HG02884 (cell line): Measurements from ENCODE around the gene C14orf132.

ENCODE experiments used
- ATAC-seq: cut with Tn5 transposase; IDR thresholded peaks from one replicate; pipeline ENCODE4 v1.9.1; 2021; ENCODE audit warnings: mild to moderate bottlenecking, moderate library complexity; ENCODE audit not compliant: unreplicated experiment

C14orf132 gene

DNA sequence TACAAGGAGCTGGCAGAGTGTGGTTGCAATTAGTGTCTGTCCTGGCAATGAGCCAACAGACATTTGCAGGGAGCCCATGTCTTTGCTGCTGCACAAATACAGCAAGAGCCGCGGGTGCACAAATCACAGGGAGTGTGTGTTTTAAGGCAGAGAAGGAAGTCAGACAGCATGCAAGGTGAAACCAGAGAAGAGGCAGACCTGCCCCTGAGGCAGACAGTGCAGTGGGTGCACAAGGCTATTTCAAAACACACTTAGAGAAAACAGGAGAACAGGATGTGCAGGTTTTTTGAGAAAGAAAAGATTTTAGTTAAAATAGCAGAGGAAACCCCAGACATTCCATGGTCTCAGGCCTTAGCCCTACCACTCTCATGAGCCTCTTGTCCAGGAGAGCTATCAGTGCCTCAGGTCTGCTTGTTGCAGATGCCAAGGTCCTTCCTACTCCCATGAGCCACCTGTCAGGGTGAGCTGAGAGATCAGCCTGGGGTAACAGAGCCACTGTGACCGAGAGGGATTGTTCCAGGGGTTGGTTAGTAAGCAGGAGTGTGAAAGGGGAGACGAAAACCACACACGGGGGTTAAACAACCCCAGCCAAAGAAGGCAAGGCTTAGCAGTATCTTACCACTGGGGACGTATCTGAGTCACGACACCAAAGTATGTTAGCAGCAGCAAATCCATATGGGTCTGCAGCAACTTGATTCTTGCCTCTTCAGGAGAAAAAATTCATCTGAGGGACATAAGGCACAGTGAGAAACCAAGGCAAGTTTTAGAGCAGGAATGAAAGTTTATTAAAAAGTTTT, 78.1 kb downstream of the C14orf132 start:
- no peak for ATAC-seq

DNA sequence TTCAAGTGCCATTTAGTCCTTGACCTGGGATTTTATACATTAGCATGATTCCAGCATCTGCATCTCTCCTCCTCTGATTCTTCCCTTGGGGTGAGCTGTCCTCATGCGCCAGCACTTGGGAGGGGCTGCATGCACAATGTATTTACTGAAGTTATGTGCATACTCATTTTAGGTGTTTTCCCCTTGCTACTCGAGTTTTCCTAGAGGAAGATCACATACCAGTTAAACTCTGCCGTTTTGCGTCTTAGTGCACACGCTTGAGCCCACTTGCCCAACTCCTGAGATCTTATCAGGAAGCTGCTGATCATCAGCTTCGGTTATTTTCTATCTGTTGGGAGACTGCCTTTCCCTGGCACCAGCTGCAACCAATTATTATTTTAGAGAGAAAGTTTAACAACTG, 78.8 kb downstream of the C14orf132 start:
- ATAC-seq, result no peak

DNA sequence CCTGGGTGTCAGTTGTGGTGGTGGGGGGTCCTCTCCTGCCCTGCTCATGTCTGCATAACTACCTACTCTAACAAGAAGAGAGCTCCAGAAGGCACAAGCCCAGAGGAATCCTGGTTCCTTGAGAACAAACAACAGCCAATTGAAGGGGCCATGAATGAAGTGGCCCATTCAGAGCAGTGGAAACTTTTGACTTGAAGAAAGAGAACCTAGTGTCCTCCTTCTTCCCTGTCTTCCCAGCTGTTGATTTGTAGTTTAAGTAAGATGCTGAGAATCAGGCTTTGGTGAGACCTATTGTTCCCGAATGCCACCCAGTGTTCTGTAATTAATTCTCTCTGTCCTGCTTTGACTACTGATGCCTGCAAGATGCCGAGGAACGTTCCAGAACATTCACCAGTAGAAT, 79.2 kb downstream of the C14orf132 start:
- no peak for ATAC-seq

DNA sequence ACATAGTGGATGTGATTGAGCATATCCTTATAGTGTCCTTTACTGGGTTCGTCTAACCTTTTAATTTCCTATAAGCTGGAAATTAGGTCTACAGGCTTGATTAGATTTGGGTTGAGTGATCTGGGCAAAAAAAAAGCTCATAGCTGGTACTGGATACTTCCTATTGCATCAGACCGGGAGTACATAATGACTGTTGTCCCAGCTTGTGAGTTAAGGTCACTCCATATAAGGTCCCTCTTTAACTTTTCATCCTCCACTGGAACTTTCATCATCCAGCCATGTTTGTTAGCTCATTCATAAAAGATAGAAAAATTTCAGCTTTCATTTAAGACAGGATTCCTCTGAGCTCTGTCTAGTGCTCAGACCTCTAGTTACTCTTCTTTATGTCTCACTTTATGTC, 80.8 kb downstream of the C14orf132 start:
- no peak for ATAC-seq

DNA sequence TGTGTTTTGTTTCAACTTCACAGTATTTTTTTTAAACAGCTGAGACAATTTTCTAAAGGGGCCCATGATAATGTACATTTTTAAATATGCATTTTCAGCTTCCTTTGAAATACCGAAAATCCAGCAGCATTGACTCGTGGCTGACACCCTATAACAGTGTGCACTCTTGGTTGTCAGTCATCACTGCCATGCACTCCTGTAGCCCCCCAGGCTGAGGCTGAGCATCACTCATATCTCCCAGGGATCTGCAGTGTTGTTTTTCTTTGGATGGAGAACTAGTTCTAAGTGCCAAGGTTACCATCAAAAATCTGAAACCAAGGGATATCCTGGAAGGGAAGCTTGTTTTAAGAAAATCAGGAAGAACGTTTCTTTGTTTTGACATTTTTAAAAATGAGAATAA, 81.2 kb downstream of the C14orf132 start:
- ATAC-seq, result no peak

DNA sequence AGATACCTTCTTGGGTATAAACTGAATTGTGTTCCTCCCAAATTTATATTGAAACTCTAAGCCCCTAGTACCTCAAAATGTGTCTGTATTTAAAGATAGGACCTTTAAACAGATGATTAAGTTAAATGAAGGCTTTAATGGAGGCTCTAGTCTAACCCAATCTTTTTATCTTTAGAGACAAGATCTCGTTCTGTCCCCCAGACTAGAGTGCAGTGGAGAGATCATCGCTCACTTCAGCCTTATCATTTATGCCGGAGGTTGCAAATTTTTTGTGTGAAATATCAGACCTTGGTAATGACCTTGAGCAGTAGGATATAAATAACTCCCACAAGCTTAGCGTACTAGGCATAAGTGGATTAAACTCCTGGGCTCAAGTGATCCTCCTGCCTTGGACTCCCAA, 81.8 kb downstream of the C14orf132 start:
- ATAC-seq, result no peak

DNA sequence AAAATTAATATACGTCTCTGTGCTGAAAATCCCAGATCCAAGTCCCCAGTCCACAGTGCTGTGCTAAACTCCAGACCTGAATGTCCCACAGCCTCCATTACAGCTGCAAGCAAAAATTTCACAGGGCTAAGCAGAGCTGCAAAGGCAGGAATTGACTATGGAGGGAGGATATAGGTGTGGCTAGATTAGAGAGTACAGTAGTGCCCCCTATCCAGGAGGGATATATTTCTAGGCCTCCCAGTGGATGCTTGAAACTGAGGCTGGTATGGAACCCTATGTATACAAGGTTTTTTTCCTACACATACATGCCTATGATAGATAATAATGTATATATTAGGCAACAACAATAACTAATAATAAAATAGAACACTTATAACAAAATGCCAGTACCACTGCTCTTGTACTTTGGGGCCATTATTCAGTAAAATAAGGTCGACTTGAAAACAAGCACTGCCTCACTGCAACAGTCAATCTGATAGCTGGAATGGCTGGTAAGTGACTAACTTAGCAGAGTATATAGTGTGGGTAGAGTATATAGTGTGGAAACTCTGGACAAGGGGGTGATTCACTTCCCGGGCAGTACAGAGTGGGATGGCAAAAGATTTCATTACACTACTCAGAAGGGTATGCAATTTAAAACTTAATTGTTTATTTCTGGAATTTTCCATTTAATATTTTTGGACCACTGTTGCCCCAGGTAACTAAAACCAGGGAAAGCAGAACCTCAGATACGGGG, 82.7 kb downstream of the C14orf132 start:
- ATAC-seq, result no peak

DNA sequence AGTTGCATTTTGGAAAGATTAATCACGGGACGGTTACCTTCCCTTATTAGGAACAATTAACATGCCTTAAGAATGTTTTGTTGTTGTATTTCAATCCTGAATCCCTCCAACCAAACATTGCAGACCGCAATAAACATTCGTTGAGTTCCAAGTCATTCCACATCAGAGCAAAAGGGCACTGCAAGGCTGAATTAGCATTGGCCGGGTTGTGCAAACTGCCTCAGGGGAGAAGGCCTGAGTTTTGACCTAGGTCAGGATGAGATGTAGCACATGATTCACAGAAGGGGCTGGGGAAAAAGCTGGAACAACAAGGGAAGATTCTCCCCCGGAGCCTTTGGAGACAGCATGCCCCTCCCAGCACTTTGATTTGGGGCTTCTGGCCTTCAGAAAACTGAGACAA, 83.3 kb downstream of the C14orf132 start:
- no peak for ATAC-seq

DNA sequence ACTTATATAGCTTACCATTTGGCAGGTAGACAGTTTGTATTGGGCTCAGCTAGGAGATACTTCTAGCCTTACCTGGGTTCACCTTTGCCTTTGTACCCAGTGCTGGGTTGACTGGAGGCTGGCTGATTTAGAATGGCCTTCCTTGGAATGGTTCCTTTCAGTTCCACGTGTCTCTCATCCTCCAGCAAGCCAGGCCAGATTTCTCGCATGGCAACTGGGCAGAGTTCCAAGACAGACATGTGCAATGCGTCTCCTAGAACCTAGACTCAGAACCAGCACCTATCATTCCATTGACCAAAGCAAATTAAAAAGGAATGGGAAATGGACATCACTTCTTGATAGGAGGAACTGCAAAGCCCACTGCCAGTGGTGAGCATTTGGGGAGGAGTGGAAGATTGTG, 86.4 kb downstream of the C14orf132 start:
- ATAC-seq, result no peak

DNA sequence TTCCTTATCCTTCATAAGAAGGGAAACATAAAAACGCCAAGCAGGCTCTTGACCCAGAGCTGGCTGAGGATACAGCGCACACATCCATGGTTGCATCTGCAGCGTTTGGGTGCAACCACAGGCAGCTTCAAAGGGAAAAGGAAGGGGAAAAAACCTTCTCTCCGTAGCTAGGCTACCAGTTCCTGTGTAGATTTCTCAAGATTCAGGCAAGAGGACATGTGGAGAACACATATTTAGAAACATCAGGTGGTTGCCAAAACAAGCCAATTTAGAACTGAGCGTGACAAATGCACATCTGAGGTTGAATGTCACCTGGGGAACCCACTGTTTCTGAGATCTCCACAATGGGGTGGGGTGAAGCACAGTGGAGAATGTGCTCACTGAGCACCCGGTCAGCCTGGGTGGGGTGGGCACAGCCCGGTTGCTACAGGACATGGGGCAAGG, 87.2 kb downstream of the C14orf132 start:
- ATAC-seq, result peak; percentile 55

DNA sequence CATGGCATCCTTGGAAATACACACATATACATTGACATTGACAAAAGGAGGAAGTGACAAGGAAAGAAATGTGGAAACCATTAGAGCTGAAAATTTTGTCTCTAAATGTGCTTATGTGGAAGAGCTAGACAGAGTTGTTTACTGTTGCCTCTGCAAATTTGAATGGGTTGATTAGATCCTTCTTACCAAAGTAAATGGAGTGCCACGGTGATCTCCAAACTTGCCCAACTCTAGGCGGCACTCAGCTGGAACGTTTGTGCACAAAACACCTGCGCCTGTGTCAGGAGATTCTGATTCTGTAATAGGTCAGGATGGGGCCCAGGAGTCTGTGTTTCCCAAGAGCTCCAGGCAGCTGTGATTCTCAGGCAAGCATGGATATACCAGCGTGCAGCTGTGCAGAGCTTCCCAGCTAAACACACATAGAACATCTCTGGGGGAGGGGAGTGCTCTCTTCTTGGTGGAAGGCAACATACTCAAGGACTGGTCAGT, 87.7 kb downstream of the C14orf132 start:
- ATAC-seq, result no peak

DNA sequence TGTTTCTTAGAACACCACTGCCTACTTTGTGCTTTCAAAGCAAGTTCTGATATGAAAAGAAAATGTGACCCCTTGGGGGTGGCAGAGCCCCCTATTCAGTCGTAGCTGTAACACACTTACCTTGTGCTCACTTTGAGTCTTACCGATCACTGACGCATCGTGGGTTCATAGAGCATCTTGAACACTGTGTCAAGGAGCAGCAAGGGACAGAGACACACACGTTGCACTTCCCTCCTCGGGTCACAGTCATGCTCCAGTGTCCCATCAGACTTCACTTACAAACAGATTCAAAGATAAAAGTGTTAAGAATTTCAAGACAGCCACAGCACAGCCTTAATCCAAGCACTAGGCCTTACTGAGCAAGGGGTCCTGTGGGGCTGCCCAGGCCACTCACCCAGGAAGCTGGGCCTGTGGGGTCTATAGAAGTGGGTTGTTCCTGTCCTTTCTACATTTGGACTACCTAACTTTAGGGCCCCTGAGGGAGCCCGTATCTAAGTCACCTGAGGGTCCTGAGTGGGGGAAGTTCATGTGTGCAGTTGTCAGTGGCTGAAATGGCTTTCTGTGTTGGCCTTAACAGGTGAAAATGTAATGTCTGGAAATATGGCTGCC, 90.1 kb downstream of the C14orf132 start:
- ATAC-seq, result no peak

DNA sequence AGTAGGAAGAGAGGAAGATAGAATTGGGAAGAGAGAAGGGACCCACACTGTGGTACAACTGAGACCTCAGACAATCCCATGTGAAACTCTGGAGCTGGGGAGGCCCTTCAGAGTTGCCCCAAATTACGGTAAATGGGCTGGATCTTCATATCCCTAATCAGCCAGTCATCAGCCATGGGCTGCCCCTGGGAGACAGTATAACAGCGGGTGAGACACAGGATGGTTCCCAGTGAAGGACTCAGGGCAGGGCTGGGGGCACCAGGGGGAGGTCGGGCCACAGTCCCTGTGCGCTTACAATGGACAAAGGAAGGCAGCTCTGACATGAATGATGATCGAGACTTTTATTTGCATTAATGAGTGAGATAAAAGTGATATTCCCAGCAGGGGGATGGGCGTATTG, 91.2 kb downstream of the C14orf132 start:
- ATAC-seq, result no peak

DNA sequence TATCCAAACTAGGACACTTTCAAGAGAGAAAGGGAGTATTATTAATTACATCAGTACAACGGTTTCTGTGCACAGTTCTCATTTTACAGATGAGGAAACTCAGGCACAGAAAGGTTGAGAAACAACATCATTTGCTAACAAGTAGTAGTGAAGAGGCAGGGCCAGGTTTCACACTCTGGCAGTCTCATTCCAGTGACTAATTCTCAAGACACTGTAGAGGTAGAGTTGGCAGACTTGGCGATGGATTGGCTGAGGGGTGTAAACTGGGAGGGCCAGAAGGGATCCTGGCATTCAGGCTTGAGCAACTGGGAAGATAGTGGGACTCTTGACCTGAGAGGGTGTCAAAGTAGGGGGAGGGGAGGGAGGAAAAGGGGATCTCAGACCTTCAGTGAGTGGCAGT, 91.7 kb downstream of the C14orf132 start:
- no peak for ATAC-seq

DNA sequence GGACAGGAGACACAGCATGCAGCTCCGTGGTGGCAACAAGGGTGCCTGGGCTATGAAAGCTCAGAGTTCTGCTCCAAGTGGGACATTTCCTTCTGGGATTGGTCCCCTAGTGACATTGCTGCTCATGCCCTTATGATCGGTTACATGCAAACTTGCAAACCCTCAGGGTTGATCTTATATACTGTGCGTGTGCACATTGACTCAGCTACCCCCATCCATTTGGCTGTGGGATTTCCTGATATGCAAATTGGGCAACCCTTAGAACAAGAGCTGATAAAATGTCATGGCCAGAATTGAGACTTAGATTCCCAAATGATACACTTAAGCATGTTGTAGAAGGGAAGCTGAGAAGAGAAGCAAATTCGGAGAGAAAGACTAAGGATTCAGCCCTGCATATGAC, 92.7 kb downstream of the C14orf132 start:
- ATAC-seq, result no peak

DNA sequence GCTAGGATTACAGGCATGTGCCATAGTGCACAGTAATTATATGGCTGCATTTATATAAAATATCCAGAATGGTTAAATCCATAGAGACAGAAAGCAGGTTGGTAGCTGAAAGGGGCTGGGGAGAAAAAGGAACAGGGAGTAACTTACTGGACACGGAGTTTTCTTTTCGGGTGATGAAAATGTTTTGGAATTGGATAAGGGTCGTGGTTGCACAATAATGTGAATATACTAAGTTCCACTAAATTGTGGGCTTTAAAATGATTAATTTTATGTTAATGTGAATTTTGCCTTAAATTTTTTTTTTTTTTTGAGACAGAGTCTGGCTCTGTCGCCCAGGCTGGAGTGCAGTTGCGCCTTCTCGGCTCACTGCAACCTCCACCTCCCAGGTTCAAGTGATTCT, 95.3 kb downstream of the C14orf132 start:
- ATAC-seq, result no peak

DNA sequence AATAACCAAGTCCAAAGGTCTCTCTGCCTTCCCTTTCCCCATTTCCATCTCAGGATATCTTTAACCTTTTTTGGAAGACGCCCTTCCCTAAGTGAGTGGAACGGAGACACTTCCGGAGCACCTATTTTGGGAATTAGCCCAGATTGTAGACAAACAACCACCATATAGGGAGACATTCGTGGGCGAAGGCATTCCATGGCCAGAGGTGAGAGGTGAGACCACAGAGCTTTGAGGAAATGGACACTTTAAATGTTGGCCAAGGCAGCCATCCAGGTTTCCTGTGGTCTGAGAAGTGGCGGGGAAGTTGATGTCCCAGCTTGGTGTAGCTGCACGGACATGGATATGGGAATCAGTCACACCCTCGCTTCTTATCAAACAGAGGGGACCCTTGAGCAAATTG, 96.1 kb downstream of the C14orf132 start:
- ATAC-seq, result no peak

DNA sequence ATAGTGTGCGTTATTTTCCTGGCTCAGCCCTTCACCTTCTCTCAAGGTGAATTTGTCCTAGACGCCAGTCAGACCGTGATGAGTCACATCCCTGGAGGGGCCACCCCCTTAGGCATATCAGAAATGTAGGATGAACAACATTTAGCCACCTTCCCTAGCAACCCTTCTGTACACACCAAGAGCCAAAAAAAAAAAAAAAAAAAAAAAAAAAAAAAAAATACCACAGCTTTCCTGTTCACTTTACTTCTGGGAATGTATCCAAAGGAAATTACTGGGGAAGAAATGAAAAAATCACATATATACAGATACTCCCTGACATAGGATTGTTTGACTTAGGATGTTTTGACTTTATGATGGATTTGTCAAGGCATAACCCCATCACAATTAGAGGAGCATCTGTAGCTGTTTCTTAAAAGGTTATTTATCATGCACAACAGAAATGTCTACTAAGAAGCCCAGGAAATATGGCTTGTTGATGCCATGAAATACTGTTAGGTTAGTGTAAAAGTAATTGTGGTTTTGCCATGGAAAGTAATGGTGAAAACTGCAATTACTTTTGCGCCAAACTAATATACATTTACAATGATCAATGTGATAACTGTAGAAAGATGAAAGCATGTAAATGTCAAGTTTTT, 97.3 kb downstream of the C14orf132 start:
- ATAC-seq, result no peak

DNA sequence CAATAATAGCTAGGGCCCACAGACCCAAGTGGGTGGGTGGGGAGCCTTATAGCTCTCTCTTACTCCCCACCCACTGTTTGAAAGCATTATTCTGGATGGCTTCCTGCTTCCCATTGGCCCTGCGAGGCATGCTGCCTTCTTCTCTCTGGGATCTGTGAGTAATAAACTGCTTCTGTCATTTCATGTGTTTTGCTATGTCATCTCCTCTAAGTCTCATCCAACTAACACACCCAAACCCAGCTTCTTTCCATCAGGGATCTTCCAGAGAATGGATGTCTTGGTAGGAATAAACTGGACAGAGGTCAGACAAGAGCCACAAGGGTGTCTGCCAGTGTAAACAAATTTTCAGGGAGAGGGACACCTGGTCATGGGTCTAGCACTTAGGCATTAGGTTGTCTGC, 99.1 kb downstream of the C14orf132 start:
- no peak for ATAC-seq

DNA sequence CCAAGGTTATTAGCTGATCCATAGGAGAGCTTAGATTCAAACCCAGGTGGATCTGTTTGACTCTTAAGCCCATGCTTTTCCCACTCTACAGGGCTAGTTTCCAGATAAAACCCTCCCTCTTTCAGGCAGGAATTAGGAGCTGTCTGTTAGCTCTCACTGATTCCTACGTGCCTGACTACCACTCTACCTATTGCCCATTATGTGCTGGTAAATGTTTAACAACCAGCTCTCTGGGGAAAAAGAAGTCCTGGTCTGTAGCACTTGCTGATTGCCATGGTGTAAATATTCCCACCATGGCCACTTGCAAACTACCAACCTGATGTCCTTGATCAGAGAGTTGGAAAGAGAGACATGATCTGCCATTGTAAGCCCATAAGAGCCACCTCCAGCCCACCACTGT, 100.0 kb downstream of the C14orf132 start:
- ATAC-seq, result no peak

DNA sequence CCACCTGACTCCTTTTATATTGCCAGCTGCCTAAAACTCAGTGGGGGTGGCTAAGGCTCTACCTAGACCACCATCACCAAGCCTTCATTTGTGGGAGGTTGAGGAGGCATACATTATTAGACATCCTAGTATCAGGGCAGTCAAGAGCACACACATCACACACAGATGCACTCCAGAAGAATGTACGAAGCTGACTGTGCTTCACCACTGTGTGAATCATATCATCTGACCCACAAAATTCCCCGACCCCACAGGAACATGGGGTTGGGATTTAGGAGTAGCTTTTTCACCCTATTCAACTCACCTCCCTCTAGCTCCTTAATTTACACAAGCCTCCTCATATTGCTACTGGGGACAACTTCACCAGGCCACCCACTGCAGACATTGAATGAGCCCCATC, 100.7 kb downstream of the C14orf132 start:
- ATAC-seq, result no peak
